Left ventricle myocardium superior (tissue), 1 donor: ENCODE results near the gene SLC6A17. TPM values are rescaled to one million over a fixed set of nuclear protein-coding genes. Genes with fewer than 3 reads are reported as not detected.
A peak's percentile ranks its signal among the peaks of the same experiment; 100 is the strongest.

ENCODE experiments used
- ATAC-seq: fragments of 200-7000 bp; cut with Tn5 transposase; one replicate; pipeline ENCODE4 v1.9.1; 2020; ENCODE audit warnings: mild to moderate bottlenecking, moderate library complexity
- DNase-seq: peaks from one replicate; pipeline ENCODE4 v3.0.0-alpha.2; 2020
- intact Hi-C: fragments of 100-400 bp; cut with micrococcal nuclease; formaldehyde crosslinking; loops from one replicate; pipeline ENCODE4 v1.11.0; 2022
- total RNA-seq: library from RNA; stranded (reverse); fragmentation: NEBNext Ultra II Directional; extraction: Animal tissue kit (Norgen Biotek cat#: 25700); gene quantifications from one replicate; pipeline ENCODE4 v1.2.1, GENCODE V29; 2021
- donor health status: DM: no; HTN: yes; CAD: no; lungs with severe emphysema.

Gene SLC6A17
- total RNA-seq, 1 donor from 2014 or later, result not detected

DNA sequence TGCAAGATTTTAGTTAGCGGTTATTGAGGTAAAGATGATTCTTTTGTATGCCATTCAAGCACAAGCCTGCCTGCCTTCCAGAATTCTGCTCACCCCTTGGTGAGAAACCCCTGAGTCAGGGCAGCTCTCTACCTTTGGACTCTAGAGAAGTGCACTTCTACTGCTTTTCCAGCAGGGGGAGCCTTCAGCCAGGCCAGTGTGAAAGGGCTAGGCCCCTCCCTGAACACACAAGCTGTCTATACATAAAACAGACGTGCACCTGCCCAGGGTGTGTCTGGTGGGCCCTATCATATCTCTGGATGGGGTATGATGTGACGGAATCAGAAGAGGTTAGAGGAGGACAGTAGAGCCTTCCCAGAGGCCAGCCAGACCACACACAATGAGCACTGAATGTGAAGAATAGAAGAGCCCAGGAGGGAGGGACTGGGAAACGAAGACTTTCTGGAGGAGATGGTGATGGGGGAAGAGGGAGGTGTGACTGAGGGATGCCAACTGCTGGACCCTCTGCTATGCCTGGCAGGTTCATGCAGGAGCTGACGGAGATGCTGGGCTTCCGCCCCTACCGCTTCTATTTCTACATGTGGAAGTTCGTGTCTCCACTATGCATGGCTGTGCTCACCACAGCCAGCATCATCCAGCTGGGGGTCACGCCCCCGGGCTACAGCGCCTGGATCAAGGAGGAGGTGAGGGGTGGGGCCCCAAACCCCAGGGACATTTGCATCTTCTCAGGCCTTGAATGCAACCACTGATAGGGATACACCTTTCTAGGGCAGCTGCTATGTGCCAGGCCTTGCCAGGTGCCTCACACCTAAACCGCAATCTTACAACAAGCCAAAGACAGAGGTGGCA is 46.8 kb downstream of the SLC6A17 start:
- ATAC-seq, result peak; percentile 66
- DNase-seq, result no peak
- intact Hi-C loops, result no loop called here

DNA sequence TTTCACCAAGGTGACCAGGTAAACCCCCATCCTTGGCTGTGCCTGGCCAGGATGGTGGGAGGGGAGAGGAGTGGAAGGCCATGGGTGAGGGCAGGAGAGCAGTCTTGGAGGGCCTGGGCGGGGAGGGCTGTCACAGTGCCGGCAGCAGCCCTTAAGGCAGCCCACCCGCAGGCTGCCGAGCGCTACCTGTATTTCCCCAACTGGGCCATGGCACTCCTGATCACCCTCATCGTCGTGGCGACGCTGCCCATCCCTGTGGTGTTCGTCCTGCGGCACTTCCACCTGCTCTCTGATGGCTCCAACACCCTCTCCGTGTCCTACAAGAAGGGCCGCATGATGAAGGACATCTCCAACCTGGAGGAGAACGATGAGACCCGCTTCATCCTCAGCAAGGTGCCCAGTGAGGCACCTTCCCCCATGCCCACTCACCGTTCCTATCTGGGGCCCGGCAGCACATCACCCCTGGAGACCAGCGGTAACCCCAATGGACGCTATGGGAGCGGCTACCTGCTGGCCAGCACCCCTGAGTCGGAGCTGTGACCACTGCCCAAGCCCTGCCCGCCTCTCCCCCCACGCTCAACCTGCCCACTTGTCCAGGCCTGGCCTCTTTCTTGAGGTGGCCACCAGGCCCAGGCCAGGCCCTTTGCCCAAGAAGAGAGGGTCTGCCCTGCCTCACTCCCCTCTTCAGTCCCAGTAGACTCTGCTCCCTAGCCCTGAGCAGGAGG is 47.8 kb downstream of the SLC6A17 start:
- ATAC-seq (no peak), DNase-seq (no peak)
- intact Hi-C loops, result no loop called here

DNA sequence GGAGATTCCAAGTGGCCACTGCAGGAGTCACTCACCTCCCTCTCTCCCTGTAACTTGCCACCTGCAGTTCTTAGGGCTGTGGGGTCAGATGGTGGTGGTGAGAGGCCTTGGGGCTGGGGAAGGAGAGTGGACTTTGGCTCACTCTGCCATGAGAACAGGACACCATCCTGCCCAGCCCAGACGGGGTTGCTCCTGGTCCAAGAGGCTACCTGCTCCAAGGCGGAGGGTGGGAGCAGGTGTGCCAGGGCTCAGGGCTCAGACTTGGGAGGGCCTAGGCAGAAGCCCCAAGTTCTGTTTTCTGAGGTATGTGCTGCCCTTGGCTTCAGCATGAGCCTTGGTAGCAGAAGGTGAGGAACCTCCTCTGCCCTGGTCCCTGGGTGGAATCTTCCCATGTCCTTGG is 48.5 kb downstream of the SLC6A17 start:
- no peak for DNase-seq
- intact Hi-C loops, result no loop called here
- no peak for ATAC-seq

DNA sequence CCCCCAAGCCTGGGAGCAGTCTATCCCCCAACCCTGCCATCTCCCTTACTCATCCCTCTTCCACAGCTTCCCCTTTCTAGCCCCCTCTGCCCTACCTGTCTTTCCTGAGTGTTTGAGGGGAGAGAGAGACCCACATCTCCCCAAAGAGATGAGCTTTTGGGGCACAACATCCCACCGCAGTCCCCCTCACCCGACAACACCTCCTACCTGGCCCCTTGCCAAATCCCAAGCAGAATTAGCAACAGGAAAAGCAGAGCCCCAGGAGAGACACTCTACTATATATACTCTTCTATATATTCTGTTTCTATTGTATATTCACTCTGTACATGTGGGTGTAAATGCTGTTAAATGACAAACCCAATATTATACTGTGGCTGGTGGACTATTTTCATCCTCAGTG is 49.9 kb downstream of the SLC6A17 start:
- intact Hi-C loops, result no loop called here
- DNase-seq (no peak), ATAC-seq (no peak)

DNA sequence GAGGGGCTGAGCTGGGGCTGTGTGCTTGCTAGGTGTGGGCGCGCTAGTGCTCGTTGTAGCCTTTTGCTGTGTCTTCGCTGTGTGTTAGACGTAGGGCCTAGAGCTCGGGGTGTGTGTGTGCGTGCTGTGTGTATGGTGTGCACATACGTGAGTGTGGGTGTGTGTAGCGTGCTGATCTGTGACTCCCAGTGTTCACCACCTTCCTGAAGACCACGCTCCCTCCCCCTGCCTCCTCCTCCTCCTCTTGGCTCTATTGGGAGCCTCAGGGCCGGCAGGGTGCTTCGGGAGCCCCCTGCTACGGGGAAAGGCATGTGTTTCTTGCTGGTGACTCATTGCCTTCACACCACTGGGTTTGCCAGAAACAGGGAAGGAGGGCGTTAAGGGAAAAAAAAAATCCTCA is 50.4 kb downstream of the SLC6A17 start:
- DNase-seq, result no peak
- ATAC-seq, result no peak
- intact Hi-C loops, result no loop called here

DNA sequence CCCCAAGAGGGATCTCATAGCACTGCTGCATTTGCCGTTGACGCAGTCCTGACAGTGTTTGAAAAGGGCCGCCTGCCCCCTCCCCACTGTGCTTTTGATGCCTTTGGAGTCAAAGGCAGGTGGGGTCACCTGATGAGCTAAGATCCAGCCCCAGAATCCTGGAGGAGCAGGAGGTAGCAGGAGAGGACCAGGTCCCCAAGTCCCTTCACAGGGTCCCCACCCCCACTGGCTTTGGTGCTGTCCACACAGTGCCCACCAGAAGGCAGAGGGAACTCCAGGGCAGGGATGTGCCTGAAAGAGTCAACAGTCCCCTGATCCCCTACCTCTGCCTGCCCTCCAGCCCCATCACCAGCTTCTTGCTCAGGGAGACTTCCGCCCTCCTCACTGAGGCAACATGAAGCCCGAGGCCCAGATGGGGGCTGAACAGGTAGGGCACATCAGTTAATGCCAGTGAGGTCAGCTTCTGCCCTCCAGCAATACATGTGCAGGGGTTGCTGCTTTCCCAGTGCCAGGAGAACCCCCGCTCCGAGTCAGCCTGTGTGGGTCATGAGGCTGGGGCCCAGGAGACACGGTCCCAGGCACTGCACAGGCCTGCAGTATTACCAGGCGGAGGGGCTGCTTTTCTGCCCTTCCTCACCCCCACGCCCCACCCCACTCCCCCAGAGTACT is 51.0 kb downstream of the SLC6A17 start:
- DNase-seq, result no peak
- intact Hi-C loops, result no loop called here
- ATAC-seq, result no peak

DNA sequence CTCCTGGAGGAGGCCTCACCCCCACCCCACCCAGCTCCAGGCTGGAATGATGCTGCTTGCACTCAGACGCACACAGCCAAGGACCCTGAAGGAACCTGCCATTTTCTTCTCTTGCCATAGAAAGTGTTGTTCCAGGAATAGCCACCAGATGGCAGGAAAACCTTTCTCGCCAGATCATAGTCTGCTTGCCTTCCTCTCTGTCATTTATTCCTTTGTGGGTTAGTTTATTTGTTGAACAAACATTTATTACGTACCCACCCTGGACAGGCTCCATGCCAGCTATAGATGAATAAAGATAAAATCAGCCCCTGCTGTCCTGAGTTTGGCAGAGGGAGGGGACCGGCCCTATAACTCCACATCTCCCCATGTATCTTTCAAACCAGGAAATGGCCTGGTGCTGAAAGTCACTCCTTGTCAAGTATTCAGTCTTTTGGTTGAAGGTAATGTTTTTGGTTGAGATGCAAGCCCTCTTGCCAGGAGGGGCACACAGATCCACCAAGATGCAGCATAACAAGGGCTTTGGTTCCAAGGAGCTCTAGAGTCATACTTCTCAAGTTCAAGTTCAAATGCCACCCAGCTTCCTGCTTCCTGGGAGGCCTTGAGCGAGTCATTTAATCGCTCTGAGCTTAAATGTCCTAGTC is 52.8 kb downstream of the SLC6A17 start:
- intact Hi-C loops, result no loop called here
- DNase-seq, result no peak
- ATAC-seq, result peak; percentile 67

DNA sequence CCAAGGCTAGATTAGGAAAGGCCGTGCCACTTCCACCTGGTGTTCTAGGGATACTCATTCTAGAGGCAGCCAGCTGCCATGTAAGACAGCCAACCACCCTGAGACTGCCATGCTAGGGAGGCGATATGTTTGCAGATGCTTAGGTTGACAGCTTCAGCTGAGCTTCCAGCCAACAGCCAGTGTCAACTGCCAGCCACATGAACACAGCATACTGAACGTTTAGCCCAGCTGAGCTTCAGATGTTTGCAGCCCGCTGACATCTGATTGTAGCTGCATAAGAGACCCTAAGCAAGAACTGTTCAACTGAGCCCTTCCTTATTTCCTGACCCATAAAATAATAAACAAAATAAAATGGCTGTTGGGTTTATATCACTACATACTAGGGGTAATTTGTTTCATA is 54.9 kb downstream of the SLC6A17 start:
- no peak for DNase-seq
- no peak for ATAC-seq
- intact Hi-C loops, result no loop called here

DNA sequence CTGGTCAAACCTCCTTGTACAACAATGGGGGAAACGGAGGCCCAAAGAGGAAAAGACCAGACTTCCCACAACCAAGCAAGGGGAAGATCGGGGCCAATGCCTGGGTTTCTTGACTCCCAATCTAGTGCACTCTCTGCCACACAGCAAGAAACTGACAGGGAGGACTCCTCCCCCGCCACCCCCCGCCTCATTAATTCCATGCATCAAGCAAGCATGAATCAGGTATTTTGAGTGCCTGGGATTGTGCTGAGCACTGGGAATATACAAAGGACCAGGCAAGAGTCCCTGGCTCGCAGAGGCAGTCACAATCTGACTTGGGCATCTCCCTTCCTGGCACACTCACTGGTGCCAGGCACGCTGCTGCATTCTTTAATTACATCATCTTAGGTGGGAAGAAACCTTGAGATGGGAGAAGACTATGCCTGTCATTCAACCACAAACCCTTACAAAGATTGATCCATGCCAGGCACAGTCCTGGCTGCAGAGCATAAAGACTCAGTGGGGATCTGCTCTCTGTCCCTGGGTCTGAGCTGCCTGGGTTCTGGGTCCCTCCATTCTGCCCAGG is 55.4 kb downstream of the SLC6A17 start:
- ATAC-seq, result no peak
- intact Hi-C loops, result no loop called here
- DNase-seq, result no peak

DNA sequence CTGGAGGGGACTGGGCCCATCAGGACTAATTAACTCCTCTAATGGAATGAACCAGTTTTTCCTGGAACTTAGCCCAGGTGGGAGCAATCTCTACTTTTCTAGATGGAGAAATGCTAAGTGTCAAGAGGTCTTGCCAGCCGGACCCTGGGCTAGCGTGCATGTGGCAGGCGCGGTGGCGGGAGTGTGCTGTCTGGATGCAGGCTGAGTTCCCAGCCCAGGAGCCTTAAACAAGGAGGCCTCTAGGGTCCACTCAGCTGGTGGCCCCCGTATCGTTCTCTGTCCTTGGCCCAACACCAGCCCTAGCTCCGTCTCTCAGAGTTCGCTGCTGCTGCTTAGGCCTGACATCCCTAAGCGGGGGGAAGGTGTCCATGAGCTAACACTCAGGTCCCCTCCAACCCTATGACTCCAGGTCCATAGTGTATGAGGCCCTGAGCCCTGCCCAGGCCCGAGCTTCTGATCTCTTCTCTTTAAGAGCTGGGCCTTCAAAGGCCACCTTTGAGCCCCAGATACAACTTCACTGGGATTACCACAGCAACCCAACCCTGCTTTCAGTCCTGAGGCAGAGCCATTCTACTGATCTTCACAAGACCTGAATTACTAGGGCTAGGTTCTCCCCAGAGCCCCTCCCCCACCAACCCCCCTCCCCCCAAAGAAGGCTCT is 56.1 kb downstream of the SLC6A17 start:
- DNase-seq (no peak), ATAC-seq (no peak)
- intact Hi-C loops, result no loop called here

DNA sequence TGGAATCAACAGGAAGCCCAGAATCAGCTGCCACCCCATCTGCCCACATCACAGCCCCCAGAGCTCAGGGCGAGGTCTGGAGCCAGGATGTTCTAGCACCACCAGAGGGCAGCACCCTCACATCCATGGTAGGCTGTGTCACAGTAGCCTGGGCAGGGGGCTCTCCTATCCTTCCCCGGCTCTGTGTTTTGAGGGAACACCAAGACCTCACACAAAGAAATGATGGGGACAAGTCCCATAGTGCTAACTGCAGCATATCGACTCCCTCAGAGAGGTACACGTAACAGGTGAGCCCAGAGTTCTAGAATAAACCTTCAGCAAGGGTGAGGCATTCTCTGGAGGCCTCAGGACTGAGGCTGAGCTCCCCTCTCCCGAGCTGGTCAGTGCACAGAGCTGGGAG is 57.5 kb downstream of the SLC6A17 start:
- peak; percentile 80 for DNase-seq
- ATAC-seq, result peak; percentile 32
- intact Hi-C loops, result loop anchor here (2.0 kb wide), 1 partner anchor 105 kb away; no protein-coding TSS in a partner anchor

DNA sequence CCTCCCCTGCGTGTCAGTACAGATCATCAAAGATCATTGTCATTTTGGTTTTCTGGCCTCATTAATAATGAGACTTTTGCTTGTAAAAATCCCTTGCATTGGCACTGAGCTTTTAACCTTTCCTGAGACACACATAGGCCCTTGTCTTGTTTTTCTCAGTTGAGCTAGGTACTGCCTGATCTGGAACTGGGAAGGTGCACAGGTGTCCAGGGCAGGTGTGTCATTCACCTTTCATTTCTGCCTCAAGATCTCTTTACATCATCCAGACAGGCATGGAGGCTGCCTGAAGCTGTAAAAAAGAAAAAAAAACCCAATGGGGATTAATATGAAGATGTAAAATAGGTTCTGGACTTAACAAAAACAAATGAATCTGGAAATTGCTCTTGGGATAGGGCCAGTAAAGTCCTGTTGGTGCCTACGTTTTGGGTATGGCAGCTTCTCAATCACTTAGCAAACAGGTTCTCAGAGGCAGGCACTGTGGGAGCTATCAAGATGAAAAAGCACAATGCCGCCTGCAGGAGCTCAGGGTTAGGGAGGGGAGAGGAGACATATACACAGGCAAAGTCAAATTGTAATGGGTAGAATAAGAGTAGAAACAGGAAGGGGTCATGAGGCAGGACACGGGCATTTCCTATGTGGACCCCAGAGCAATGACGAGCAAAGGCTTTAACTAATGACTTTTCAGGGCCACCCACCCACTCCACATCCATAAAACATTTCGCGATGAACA is 58.8 kb downstream of the SLC6A17 start:
- ATAC-seq, result no peak
- intact Hi-C loops, result loop anchor here (2.0 kb wide), 1 partner anchor 104 kb away; no protein-coding TSS in a partner anchor
- no peak for DNase-seq

DNA sequence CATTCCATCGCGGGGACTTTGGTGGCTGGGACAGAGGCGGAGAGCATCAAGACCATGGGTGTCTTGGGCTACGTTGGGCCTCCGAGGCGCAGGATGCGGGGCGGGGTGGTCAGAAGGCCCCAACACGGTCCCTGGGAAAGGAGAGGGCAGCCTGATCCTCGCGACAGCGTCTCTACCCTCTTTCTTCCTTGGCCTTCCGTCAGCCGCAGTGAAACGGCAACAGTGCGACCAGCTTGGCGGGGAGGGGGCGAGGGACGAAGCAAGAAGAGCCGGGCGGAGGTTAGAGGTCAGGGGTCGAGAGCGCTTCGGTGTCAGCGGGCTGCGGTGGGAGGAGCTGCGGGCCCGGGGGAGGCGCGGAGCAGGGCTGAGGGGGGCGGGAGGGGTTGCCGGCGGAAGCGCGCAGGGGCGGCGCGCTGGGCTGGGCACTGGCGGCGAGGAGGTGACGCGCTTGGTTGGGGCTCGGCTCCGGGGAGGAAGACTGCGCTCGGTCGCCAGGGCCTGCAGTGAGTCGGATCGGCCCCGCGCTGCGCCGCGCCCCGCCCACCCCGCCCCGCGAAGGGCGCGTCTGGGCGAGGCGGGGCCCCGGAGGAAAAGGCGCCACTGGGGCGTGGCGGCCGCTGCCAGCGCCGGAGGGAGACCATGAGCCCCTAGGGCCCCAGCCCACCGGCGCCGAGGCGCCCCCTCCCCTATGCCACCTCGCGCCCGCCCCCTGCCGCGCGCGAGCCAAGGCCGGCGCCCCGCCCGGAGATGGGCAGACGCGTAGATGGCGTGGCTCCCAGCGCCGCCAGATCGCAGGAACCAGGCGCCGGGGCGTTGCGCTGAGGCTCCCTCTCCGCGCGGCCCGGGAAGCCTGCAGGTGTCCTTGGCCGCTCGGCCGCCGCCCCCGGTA is 59.7 kb downstream of the SLC6A17 start, which contains the start of gene KCNC4:
Gene KCNC4 (plus strand): TSS at position 600 of the 889 bp plus-strand sequence. CDS start 1,186 bp downstream, outside the sequence.
- DNase-seq (peak; percentile 94), ATAC-seq (peak; percentile 95)
- intact Hi-C loops, result loop anchor here (2.0 kb wide), 1 partner anchor 103 kb away; no protein-coding TSS in a partner anchor

DNA sequence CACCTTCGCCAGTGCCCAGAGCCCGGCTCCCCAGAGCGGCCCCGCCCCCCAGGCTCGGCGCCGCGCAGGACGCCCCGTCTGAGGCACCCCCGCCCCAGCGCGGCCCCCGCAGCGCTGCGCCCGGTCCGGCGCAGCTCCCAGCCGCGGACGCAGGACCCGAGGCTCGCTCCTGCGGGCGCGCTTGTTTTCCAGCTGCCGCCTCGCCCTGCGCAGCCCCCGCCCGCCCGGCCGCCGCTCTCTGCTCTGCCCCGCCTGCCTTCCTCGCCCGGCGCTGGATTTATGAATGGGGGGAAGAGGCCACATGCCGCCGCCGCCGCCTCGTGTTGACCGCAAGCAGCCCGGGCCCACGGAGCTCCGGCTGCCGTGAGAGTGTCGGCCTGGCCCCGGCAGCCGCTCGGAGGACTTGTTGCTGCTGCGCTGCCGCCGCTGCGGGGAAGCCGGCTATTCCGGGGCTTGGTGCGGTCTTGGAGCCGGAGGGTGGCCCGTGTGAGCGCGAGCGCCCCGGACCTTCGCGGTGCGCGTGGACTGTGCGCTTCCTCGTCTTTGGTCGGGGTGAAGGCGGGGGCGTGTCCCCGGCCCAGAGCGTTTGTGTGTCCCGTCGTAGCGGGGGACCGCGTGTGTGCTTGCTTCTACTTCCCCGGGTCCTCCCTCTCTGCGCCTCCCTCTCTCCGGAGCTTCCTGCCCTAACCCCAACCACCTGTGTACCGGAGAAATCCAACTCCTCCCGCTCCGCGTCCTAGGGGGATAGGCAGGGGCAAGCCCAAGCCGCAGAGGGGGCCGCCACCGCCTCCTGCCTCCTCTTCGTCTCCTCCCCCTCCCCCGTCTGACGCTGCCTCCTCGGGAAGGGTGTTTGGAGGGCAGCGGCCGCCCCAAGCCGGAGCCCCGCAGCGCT is 60.6 kb downstream of the SLC6A17 start:
- ATAC-seq (peak; percentile 30), DNase-seq (peak; percentile 58)
- intact Hi-C loops, result no loop called here

DNA sequence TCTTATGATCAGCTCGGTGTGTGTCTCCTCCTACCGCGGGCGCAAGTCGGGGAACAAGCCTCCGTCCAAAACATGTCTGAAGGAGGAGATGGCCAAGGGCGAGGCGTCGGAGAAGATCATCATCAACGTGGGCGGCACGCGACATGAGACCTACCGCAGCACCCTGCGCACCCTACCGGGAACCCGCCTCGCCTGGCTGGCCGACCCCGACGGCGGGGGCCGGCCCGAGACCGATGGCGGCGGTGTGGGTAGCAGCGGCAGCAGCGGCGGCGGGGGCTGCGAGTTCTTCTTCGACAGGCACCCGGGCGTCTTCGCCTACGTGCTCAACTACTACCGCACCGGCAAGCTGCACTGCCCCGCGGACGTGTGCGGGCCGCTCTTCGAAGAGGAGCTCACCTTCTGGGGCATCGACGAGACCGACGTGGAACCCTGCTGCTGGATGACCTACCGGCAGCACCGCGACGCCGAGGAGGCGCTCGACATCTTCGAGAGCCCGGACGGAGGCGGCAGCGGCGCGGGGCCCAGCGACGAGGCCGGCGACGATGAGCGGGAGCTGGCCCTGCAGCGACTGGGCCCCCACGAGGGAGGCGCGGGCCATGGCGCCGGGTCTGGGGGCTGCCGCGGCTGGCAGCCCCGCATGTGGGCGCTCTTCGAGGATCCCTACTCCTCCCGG is 61.3 kb downstream of the SLC6A17 start:
- ATAC-seq (no peak), DNase-seq (no peak)
- intact Hi-C loops, result no loop called here
